ENCODE data around the gene LCTL. TPM values are rescaled to one million over a fixed set of nuclear protein-coding genes. Genes with fewer than 3 reads are reported as not detected.

Gene LCTL
- total and polyA plus RNA-seq, 2 of the 8 experiments (the other 6 are each of a cell fraction or from before 2014, with no cell fraction given), result 5.5 to 6.2 TPM

DNA sequence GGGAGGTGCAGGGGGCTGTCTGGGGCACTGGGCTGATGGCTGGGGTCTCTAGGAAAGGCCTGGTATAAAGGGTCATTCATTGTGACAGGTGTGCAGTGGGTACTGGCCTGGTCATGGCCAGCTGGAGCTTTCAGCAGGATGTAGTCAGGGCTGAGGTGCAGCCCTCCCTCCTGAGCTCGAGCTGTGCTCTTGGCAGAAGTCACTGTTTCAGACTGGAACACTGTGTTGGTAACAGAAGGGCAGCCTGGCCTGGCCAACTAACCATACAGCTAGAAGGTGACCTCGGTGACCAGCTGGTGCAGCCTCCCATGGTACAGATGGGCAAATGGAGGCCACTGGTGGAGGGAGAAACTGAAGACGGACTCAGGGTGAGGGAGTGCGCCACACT lies 34.4 kb upstream of the LCTL start (continued):
- TF ChIP-seq, protein P1, sequence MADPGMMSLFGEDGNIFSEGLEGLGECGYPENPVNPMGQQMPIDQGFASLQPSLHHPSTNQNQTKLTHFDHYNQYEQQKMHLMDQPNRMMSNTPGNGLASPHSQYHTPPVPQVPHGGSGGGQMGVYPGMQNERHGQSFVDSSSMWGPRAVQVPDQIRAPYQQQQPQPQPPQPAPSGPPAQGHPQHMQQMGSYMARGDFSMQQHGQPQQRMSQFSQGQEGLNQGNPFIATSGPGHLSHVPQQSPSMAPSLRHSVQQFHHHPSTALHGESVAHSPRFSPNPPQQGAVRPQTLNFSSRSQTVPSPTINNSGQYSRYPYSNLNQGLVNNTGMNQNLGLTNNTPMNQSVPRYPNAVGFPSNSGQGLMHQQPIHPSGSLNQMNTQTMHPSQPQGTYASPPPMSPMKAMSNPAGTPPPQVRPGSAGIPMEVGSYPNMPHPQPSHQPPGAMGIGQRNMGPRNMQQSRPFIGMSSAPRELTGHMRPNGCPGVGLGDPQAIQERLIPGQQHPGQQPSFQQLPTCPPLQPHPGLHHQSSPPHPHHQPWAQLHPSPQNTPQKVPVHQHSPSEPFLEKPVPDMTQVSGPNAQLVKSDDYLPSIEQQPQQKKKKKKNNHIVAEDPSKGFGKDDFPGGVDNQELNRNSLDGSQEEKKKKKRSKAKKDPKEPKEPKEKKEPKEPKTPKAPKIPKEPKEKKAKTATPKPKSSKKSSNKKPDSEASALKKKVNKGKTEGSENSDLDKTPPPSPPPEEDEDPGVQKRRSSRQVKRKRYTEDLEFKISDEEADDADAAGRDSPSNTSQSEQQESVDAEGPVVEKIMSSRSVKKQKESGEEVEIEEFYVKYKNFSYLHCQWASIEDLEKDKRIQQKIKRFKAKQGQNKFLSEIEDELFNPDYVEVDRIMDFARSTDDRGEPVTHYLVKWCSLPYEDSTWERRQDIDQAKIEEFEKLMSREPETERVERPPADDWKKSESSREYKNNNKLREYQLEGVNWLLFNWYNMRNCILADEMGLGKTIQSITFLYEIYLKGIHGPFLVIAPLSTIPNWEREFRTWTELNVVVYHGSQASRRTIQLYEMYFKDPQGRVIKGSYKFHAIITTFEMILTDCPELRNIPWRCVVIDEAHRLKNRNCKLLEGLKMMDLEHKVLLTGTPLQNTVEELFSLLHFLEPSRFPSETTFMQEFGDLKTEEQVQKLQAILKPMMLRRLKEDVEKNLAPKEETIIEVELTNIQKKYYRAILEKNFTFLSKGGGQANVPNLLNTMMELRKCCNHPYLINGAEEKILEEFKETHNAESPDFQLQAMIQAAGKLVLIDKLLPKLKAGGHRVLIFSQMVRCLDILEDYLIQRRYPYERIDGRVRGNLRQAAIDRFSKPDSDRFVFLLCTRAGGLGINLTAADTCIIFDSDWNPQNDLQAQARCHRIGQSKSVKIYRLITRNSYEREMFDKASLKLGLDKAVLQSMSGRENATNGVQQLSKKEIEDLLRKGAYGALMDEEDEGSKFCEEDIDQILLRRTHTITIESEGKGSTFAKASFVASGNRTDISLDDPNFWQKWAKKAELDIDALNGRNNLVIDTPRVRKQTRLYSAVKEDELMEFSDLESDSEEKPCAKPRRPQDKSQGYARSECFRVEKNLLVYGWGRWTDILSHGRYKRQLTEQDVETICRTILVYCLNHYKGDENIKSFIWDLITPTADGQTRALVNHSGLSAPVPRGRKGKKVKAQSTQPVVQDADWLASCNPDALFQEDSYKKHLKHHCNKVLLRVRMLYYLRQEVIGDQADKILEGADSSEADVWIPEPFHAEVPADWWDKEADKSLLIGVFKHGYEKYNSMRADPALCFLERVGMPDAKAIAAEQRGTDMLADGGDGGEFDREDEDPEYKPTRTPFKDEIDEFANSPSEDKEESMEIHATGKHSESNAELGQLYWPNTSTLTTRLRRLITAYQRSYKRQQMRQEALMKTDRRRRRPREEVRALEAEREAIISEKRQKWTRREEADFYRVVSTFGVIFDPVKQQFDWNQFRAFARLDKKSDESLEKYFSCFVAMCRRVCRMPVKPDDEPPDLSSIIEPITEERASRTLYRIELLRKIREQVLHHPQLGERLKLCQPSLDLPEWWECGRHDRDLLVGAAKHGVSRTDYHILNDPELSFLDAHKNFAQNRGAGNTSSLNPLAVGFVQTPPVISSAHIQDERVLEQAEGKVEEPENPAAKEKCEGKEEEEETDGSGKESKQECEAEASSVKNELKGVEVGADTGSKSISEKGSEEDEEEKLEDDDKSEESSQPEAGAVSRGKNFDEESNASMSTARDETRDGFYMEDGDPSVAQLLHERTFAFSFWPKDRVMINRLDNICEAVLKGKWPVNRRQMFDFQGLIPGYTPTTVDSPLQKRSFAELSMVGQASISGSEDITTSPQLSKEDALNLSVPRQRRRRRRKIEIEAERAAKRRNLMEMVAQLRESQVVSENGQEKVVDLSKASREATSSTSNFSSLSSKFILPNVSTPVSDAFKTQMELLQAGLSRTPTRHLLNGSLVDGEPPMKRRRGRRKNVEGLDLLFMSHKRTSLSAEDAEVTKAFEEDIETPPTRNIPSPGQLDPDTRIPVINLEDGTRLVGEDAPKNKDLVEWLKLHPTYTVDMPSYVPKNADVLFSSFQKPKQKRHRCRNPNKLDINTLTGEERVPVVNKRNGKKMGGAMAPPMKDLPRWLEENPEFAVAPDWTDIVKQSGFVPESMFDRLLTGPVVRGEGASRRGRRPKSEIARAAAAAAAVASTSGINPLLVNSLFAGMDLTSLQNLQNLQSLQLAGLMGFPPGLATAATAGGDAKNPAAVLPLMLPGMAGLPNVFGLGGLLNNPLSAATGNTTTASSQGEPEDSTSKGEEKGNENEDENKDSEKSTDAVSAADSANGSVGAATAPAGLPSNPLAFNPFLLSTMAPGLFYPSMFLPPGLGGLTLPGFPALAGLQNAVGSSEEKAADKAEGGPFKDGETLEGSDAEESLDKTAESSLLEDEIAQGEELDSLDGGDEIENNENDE (IDR thresholded peaks at IDR 0.05; ENCODE audit: insufficient replicate concordance, low read length), result no peak
- TF ChIP-seq GABPA (IDR thresholded peaks at IDR 0.05; ENCODE audit: borderline replicate concordance, insufficient read depth, low read length), result no peak
- no peak for TF ChIP-seq SUZ12 (IDR thresholded peaks at IDR 0.05; ENCODE audit: low read length)
- no peak for TF ChIP-seq HDAC6 (IDR thresholded peaks at IDR 0.05; ENCODE audit: low read depth, low read length)
- TF ChIP-seq FOSL1 (IDR thresholded peaks at IDR 0.05; ENCODE audit: insufficient read depth, low read depth, low read length), result no peak
- TF ChIP-seq RNF2 (IDR thresholded peaks at IDR 0.05; ENCODE audit: borderline replicate concordance, low read depth, low read length, missing control alignments, poor library complexity, severe bottlenecking), result no peak
- TF ChIP-seq, protein P2, sequence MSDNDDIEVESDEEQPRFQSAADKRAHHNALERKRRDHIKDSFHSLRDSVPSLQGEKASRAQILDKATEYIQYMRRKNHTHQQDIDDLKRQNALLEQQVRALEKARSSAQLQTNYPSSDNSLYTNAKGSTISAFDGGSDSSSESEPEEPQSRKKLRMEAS (IDR thresholded peaks at IDR 0.05), result no peak
- TF ChIP-seq CTBP2 (IDR thresholded peaks at IDR 0.05; ENCODE audit: borderline replicate concordance, insufficient read depth, insufficient read length, low read length), result no peak

Measured in H1 (cell line).